Fibroblast of lung (primary cell): ENCODE measurements around the gene CAPN9.

Experiments used
- EZH2 ChIP-seq: IDR thresholded peaks from 2 replicates; pipeline ENCODE4 v1.5.1; 2012; ENCODE audit warnings: low read length, control low read depth, mild to moderate bottlenecking; ENCODE audit errors: missing control alignments
- TF ChIP-seq, protein P1 (sequence below), 2 donors: IDR thresholded peaks in 1 of 2; conservative IDR thresholded peaks in 1 of 2; 1 replicate in 1 of 2; 2 replicates in 1 of 2; pipeline ENCODE4 v1.5.1; 2011 to 2012; ENCODE audit warnings: low read length in 2 of 2, control low read depth in 1 of 2, inconsistent platforms in 1 of 2, low read depth in 1 of 2, mild to moderate bottlenecking in 1 of 2

DNA sequence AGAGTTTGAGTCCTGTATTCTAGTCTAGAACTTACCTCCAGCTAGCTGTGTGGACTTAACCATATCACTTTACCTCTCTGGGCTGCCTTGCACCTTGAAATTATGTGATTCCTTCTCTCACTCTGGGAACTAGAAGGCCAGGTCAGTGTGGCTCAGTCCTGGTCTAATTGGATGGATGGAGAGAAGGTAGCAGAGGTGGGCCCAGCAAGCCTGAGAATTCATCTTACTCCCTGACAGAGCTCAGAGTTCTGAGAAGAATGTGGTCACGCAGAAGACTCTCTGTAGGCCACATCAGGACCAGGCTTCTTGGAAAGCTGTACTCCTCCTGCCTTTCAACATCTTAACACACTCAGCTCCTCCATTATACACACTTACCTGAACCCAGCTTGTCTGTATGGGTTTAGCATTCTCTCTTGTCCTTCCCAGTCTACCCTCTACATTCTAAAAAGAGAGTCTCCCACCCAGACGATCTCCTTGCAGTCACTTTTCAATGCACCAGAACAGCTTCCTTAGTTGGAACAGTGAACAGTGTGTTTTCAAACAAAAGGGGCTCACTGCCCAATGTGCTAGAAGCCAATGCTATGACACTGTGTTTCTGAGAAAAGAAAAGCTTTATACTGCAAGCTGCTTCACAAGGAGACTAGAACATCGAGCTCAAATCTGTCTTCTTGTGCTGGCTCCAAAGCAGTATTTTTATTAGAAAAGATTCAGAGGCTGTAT, 60.5 kb downstream of the CAPN9 start:
- TF ChIP-seq, protein P1, sequence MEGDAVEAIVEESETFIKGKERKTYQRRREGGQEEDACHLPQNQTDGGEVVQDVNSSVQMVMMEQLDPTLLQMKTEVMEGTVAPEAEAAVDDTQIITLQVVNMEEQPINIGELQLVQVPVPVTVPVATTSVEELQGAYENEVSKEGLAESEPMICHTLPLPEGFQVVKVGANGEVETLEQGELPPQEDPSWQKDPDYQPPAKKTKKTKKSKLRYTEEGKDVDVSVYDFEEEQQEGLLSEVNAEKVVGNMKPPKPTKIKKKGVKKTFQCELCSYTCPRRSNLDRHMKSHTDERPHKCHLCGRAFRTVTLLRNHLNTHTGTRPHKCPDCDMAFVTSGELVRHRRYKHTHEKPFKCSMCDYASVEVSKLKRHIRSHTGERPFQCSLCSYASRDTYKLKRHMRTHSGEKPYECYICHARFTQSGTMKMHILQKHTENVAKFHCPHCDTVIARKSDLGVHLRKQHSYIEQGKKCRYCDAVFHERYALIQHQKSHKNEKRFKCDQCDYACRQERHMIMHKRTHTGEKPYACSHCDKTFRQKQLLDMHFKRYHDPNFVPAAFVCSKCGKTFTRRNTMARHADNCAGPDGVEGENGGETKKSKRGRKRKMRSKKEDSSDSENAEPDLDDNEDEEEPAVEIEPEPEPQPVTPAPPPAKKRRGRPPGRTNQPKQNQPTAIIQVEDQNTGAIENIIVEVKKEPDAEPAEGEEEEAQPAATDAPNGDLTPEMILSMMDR (conservative IDR thresholded peaks at IDR 0.05 in 1 of 2, IDR thresholded peaks at IDR 0.05 in 1 of 2; ENCODE audit: low read depth in 1 of 2, low read length in 2 of 2): no peak
- TF ChIP-seq EZH2: no peak
